Measurements from ENCODE around the gene HOXB3.

DNA sequence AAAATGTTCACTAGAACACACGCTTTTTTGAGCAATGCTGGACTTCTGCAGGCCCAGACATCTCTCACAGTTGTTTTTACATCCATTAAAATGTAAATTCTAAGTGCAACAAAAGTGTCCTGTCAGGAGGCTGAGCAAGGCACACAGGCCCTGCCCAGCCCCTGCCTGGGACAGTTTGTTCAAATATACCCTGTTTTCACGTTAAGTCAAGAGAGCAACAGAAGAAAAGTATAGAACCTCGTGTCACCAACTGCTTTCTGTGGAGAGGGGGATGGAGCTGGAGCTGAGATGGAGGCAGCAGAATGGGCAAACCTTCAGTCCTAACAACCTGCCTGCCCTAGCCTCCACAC lies 40.8 kb downstream of the HOXB3 start:
- TF ChIP-seq ISL1 (CRISPR knock-in tag; IDR thresholded peaks at IDR 0.05) (no peak), PATZ1 (CRISPR knock-in tag; IDR thresholded peaks at IDR 0.05; ENCODE audit: borderline replicate concordance) (no peak), CSDC2 (CRISPR knock-in tag; IDR thresholded peaks at IDR 0.05) (no peak), BACH2 (CRISPR knock-in tag; IDR thresholded peaks at IDR 0.05; ENCODE audit: borderline replicate concordance) (no peak), PPARA (CRISPR knock-in tag; IDR thresholded peaks at IDR 0.05; ENCODE audit: borderline replicate concordance) (no peak), ARNTL (CRISPR knock-in tag; IDR thresholded peaks at IDR 0.05; ENCODE audit: borderline replicate concordance, low read depth) (no peak), ZNF70 (CRISPR knock-in tag; IDR thresholded peaks at IDR 0.05) (no peak), ZFP30 (CRISPR knock-in tag; IDR thresholded peaks at IDR 0.05) (no peak), ZFP3 (CRISPR knock-in tag; IDR thresholded peaks at IDR 0.05) (no peak), TCF4 (CRISPR knock-in tag; IDR thresholded peaks at IDR 0.05; ENCODE audit: borderline replicate concordance) (no peak), ZNF8 (CRISPR knock-in tag; IDR thresholded peaks at IDR 0.05) (no peak), ESRRG (CRISPR knock-in tag; IDR thresholded peaks at IDR 0.05) (no peak)
- TF ChIP-seq, protein P1, sequence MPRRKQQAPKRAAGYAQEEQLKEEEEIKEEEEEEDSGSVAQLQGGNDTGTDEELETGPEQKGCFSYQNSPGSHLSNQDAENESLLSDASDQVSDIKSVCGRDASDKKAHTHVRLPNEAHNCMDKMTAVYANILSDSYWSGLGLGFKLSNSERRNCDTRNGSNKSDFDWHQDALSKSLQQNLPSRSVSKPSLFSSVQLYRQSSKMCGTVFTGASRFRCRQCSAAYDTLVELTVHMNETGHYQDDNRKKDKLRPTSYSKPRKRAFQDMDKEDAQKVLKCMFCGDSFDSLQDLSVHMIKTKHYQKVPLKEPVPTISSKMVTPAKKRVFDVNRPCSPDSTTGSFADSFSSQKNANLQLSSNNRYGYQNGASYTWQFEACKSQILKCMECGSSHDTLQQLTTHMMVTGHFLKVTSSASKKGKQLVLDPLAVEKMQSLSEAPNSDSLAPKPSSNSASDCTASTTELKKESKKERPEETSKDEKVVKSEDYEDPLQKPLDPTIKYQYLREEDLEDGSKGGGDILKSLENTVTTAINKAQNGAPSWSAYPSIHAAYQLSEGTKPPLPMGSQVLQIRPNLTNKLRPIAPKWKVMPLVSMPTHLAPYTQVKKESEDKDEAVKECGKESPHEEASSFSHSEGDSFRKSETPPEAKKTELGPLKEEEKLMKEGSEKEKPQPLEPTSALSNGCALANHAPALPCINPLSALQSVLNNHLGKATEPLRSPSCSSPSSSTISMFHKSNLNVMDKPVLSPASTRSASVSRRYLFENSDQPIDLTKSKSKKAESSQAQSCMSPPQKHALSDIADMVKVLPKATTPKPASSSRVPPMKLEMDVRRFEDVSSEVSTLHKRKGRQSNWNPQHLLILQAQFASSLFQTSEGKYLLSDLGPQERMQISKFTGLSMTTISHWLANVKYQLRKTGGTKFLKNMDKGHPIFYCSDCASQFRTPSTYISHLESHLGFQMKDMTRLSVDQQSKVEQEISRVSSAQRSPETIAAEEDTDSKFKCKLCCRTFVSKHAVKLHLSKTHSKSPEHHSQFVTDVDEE (CRISPR knock-in tag; IDR thresholded peaks at IDR 0.05): no peak
- TF ChIP-seq, protein P2, sequence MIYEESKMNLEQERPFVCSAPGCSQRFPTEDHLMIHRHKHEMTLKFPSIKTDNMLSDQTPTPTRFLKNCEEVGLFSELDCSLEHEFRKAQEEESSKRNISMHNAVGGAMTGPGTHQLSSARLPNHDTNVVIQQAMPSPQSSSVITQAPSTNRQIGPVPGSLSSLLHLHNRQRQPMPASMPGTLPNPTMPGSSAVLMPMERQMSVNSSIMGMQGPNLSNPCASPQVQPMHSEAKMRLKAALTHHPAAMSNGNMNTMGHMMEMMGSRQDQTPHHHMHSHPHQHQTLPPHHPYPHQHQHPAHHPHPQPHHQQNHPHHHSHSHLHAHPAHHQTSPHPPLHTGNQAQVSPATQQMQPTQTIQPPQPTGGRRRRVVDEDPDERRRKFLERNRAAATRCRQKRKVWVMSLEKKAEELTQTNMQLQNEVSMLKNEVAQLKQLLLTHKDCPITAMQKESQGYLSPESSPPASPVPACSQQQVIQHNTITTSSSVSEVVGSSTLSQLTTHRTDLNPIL (CRISPR knock-in tag; IDR thresholded peaks at IDR 0.05; ENCODE audit: low read depth): no peak

Data from SK-N-SH treated with all-trans-retinoic acid at 6 μM for 48 hours (cell line).